Keratinocyte (primary cell): Measurements from ENCODE around the gene E2F3.

Experiments
- EZH2 ChIP-seq: IDR thresholded peaks from one replicate; pipeline ENCODE4 v1.6.1; 2012; ENCODE audit warnings: inconsistent platforms, mild to moderate bottlenecking, low read length, moderate library complexity
- TF ChIP-seq, protein P1 (sequence below), 3 experiments: IDR thresholded peaks in 1 of 3; conservative IDR thresholded peaks in 1 of 3; optimal IDR thresholded peaks in 1 of 3; 2 replicates in 2 of 3; 3 replicates in 1 of 3; pipeline versions ENCODE3 to v1.5.1; 2011; ENCODE audit warnings: low read length in 3 of 3, mild to moderate bottlenecking in 3 of 3, moderate library complexity in 2 of 3, control low read depth in 1 of 3, inconsistent platforms in 1 of 3; ENCODE audit not compliant: insufficient read depth in 2 of 3; ENCODE audit errors: extremely low read depth in 1 of 3

DNA sequence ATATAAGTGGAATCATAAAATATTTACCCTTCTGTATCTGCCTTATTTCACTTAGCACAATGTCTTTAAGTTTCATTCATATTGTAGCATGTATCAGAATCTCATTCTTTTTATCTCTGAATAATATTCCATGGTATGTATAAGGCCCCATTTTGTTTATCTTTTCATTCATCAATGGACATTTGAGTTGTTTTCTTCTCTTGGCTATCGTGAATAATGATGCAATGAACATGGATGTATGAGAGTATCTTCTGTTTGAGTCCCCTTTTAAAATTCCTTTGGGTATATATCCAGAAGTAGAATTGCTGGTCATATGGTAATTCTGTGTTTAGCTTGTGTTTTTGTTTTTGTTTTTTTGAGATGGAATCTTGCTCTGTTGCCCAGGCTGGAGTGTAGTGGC, 39.6 kb downstream of the E2F3 start:
- TF ChIP-seq, protein P1, sequence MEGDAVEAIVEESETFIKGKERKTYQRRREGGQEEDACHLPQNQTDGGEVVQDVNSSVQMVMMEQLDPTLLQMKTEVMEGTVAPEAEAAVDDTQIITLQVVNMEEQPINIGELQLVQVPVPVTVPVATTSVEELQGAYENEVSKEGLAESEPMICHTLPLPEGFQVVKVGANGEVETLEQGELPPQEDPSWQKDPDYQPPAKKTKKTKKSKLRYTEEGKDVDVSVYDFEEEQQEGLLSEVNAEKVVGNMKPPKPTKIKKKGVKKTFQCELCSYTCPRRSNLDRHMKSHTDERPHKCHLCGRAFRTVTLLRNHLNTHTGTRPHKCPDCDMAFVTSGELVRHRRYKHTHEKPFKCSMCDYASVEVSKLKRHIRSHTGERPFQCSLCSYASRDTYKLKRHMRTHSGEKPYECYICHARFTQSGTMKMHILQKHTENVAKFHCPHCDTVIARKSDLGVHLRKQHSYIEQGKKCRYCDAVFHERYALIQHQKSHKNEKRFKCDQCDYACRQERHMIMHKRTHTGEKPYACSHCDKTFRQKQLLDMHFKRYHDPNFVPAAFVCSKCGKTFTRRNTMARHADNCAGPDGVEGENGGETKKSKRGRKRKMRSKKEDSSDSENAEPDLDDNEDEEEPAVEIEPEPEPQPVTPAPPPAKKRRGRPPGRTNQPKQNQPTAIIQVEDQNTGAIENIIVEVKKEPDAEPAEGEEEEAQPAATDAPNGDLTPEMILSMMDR (optimal IDR thresholded peaks at IDR 0.05 in 1 of 3, IDR thresholded peaks at IDR 0.05 in 1 of 3, conservative IDR thresholded peaks at IDR 0.05 in 1 of 3; ENCODE audit: extremely low read depth in 1 of 3, insufficient read depth in 2 of 3, low read length in 3 of 3): no peak
- TF ChIP-seq EZH2: no peak
